HG02642 (cell line): ENCODE results near the gene C1S.
"Not testable (repeated sequence)": the region's sequence is repeated elsewhere in the genome, so short reads cannot be mapped to it uniquely, and the experiment has no call there.

Source experiments
- ATAC-seq: cut with Tn5 transposase; IDR thresholded peaks from one replicate; pipeline ENCODE4 v1.9.1; 2021; ENCODE audit warnings: mild to moderate bottlenecking; ENCODE audit not compliant: unreplicated experiment, poor library complexity

The C1S gene

DNA sequence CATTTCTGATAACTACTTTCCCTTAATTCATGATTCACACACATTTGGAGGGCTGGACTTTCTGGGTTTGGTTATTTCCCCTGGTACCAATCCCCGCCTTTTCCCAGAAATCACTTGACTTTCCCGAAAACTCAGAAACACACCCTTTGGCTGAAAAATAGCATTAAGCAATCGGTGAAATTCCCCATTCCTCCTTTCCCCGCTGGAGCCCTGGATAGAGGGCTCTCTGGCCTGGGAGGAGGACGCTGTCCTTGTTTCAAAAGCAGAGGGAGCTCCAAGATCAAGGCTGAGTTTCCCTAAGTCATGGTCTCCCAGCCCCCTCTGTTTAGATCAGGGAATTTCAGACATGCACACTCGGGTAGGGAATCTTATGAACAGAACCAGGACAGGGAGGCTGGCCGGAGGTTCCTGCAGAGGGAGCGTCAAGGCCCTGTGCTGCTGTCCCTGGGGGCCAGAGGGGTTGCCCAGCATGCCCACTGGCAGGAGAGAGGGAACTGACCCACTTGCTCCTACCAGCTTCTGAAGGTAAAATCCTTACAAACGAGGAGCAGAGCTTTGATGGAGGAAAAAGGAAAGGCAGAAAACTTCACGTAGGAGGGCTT lies at the start of gene C1S:
C1S (plus strand) TSS at position 366 of the 602 bp plus-strand sequence. CDS start 1,195 bp downstream, outside the sequence.
- no peak for ATAC-seq

DNA sequence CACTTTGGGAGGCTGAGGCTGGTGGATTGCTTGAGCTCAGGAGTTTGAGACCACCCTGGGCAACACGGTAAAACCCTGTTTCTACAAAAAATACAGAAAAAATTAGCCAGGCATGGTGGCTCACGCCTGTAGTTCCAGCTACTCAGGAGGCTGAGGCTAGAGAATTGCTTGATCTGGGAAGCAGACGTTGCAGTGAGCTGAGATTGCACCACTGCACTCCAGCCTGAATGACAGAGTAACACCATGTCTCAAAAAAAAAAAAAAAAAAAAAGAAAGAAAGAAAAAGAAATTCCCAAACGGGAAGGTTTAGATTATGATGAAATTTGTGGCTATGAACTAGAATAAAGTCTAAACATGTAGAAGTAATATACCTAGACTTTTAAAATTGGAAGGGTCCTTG lies 49.1 kb upstream of the C1S start:
- not testable (repeated sequence) for ATAC-seq

DNA sequence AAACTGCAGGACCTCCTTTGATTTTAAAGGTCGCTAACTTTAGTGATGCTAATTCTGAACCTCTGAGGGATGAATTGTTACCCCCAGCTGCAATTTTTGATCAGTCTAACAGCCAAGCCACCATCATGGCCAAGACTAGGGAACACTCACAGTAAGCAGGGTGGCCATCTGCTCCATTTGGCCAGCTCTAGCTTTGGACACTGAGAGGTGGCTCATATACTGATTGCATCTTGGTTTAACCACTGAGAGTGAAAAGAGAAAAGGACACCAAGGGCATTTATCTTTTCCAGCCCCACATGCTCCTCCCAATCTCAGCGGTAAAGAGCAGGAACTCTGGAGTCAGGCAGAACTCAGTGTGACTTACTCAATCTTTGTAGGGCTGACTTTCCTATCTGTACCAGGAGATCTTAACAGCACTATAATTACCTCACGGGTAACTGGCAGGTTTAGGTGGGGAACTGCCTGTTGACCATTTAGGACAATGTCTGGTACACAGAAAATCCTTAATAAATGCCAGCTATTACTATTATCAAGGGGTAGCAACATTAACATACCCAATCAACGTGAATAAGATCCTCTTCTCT lies 48.4 kb upstream of the C1S start:
- no peak for ATAC-seq

DNA sequence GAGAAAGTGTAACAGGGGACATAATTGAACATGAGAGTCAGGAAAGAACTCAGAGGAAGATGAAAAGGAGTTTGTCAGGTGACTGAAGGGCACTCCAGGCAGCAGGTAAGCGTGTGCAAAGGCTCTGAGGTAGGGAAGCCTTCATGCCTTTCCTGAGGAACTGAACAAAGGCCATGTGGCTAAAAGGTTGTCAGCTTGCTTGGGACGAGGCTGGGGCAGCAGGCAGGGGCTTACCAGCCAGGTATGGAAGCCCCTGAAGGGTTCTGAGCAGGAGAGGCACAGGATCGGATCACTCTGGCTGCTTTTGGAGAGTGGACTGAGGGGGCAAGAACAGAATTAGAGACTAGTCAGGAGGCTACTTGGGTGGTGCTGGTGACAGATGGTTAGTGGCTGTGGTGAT lies 47.4 kb upstream of the C1S start:
- no peak for ATAC-seq

DNA sequence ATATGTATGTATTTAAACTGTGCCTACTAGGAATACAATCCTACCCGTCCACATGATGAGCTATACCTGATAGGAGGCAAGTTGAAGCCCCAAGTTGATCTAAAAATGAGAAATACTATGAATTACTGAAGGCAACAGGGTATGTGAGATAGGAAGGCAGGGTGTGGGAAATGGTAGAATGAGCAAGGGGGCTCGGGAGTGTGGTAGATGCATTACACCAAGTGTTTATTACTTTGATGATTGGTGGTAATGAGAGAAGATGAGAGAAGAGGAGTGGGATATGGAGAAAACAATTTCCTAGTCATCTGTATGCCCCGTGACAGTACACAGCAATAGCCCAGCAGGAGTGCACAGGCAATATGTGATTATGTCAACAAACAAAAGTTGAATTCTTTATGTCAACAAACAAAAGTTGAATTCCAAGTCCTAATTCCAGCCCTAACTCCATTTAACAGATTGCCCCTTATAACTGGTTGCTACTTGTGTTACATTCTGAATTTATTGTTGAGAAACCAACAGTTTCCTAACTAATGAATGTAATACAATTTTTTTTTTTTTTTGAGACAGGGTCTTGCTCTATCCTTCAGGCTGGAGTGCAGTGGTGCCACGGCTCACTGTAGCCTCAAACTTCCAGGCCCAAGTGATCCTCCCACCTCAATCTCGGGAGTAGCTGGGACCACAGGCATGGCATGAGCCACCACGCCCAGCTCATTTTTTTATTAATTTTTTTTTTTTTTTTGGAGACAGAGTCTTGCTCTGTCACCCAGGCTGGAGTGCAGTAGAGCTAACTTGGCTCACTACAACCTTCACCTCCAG lies 44.8 kb upstream of the C1S start:
- no peak for ATAC-seq

DNA sequence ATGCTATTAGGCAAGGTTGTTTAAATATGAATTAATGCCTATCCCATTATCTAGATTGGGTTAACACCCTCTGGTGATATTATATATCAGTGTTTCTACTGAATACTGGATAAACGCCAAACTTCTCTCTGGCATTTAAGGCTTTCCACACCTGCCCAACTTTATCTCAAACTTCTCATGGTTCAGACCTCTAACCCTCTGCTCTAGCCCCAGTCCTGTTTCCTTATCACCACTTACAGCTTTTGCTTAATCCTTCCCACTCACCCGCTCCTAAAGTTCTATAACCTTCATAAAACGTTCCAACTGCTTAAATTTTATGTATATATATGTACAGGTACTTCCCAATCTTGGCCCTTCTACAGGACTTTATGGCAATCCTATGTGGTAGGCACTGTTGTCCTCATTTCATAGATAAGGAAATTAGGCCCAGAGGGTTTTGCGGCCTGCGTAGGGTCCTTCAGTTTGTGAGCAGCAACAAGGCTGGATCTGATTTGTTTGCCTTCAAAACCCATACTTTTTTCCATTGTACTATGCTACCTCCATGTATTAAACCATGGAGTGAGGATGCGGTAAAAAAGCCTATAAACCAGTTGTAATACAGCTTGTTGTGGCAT lies 43.5 kb upstream of the C1S start:
- ATAC-seq, result no peak

DNA sequence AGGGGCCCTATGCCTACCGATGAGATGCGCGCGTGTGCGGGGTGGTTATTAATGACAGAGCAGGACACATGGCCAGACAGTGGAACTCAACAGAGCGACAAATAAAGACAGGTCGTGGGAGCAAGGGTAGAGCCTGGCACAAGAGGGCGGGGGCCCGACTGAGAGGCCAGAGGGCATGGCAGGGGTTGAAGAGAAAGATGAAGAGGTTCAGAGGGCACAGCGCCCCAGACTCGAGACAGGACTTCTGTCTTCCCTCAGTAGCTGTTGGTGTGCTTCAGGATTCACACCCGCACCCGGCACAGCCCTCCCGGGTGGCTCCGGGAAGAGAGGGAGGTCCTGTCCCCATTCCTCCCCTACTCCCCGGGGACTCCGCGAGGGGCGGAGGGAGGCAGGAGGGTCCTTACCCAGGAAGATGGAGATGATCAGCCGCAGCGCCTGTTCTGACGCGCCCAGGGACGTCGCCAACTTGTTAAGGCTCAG lies 42.6 kb upstream of the C1S start:
- ATAC-seq, result peak; percentile 4

DNA sequence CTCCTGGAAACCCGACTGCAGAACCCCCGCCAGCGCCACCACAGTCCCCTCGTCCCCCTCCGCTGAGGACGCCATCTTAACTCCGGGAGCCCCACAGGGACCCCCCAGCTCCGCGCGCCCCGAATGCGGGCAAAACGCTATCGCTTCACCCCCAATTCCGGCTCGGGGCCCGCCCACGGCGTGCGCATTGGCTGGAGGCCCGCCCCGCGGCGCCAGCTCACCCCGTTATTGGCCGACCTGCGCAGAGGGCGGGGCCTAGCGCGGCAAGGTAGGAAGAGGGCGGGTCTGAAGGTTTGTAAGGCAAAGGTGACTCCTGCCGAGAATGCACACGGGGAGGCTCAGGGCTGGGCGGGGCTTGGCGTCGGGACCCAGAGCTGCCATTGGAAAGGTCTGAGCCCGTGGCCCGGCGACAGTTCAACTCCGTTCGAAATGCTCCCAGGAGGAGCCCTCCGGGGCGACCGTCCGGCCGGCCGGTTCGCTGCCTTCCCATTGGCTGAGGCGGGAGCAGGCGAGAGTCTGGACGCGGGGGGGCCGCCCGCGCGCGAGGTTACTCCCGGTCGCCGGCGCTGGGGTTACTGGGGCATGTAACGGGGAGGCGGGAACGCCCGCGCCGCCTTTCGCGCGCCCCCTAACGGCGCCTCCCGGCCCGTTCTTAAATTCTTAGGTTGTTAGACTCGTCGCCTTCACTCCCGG lies 42.0 kb upstream of the C1S start, which contains the start of gene LPCAT3:
LPCAT3 (minus strand) TSS at position 127 of the 693 bp plus-strand sequence; CDS start at position 75, 52 bp downstream.
- ATAC-seq, result peak; percentile 95

DNA sequence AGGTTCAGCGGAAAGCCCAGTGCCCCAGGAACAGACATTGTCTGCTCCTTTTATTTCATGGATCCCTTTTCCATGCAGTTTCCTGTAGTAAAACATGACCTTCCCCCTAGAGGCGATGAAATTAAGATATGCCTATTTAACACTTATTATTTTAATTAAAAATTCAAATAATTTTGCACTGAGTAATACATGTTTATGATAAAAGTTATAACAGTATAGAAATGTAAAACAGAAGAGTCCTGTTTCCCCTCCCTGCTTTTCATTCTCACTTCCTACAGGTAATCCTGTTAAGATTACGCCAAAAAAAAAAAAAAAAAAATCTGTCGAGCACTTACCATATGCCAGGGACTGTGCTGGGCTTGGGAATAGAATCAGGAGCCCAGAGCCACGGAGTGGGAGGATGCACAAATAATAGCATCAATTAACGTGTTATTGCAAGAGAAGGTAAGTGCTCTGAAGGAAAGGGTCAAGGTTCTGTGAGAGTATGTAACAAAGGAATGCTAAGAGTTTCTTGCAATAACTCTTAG lies 41.4 kb upstream of the C1S start:
- no peak for ATAC-seq

DNA sequence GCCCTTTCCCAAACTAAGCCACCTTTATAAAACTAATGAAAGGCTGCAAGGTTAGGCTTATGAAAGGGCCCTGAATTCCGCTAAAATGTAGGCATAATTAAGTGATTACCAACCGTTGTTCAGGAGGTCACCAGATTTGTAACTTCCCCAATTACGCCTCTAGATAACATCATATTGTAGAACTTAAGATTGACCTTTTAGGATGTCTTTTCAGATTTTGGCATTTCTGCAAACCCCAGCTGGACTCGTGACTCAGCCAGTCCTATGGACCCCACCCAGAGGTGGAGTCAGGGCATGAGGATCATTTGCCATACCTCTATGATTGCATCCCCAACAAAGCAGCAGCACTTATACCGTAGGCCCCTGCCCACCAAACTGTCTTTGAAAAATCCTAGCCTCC lies 38.6 kb upstream of the C1S start:
- ATAC-seq, result no peak

DNA sequence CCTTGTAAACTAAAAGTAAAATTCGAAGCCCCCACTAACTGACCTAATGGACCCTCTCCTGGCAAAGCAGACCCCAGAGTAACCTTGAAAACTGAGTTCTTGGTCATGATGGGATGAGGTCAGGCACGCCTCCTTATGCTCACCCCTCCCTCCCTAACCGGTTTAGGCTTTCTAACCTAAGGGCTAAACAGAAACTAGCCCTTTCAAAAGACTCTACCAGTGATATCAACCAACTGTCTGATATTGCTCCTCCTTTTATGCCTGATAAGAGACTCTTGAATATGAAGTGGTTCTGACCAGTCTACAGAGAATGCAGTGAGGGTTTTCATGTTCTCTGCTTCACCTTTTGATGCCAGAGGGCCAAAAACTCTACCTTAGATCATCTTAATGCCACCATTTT lies 37.4 kb upstream of the C1S start:
- ATAC-seq, result no peak

DNA sequence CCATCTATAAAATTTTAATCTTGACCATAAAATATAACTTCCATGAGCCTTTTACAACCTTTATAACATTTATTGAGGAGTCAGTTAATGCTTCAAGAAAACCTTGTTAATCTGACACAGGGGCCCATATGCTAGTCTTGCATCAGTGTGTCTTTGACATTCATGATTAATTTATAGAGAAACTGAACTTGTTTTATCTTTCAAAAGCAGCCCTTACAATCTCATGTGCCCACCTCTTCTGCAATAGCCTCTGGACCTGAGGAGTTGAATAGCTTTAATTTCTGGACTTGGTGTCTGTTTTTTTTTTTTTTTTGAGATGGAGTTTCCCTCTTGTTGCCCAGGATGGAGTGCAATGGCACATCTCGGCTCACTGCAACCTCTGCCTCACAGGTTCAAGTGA lies 33.7 kb upstream of the C1S start:
- no peak for ATAC-seq

DNA sequence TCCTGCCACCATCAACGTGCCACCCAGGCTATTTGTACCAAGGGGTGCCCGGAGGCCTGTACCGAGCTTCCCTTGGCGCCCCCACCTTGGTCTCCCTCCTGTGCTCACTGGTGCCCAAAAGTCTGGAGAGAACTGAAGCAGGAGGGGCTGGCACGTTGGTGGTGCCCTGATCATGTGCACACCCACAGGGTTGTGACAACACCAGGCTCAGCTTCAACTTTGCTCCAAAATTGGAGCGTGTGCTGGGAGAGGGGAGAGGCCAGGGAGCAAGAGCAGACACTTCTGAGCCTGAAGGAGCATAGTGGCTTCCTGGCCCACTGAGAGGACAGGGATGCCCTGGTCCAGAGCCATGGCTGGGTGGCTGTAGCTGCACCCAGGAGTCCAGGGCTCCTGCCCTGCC lies 29.2 kb upstream of the C1S start:
- no peak for ATAC-seq

DNA sequence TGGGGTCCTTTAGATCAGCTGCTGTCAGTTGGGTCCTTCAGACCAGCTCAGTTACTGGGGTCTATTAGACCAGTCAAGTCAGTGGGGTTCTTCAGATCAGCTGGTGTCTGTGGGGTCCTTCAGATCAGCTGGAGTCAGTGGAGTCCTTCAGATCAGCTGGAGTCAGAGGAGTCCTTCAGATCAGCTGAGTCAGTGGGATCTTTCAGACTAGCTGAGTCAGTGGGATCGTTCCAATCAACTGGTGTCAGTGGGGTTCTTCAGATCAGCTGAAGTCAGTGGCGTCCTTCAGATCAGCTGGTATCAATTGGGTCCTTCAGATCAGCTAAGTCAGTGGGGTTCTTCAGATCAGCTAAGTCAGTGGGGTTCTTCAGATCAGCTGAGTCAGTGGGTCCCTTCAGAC lies 27.5 kb upstream of the C1S start:
- no peak for ATAC-seq

DNA sequence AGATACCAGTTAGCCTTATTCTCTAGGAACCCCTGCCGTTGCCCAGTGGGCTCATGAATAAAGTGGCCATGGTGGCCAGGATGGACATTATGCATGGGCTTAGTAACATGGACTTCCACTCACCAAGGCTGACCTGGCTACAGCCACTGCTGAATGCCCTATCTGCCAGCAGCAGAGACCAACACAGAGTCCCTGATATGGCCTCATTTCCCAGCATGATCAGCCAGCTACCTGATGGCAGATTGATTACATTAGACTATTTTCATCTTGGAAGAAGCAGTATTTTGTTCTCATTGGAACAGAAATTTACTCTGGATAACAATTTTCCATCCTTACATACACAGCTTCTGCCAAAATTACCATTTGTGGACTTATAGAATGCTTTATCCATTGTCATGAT lies 26.1 kb upstream of the C1S start:
- ATAC-seq, result no peak

DNA sequence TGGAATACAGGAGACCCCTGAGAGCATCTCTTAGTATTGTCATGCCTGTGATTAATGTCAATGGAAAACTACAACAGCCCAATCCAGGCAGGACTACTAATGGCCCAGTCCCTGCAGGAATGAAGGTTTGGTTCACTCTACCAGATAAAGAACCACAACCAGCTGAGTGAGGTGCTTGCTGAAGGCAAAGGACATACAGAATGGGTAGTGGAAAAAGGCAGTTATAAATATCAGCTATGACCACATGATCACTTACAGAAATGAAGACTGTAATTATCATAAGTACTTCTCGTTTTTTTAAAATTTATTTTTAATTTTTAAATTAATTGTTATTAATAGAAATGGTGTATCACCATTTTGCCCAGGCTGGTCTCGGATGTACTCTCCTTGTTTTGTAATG lies 25.1 kb upstream of the C1S start:
- ATAC-seq, result no peak

DNA sequence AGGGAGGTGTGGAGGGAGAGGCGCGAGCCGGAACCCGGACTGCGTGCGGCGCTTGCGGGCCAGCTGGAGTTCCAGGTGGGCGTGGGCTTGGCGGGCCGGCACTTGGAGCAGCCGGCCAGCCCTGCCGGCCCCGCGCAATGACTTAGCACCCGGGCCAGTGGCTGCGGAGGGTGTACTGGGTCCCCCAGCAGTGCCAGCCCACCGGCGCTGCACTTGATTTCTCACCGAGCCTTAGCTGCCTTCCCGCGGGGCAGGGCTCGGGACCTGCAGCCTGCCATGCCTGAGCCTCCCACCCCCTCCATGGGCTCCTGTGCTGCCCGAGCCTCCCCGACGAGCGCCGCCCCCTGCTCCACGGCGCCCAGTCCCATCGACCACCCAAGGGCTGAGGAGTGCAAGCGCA lies 23.1 kb upstream of the C1S start:
- ATAC-seq, result not testable (repeated sequence)

DNA sequence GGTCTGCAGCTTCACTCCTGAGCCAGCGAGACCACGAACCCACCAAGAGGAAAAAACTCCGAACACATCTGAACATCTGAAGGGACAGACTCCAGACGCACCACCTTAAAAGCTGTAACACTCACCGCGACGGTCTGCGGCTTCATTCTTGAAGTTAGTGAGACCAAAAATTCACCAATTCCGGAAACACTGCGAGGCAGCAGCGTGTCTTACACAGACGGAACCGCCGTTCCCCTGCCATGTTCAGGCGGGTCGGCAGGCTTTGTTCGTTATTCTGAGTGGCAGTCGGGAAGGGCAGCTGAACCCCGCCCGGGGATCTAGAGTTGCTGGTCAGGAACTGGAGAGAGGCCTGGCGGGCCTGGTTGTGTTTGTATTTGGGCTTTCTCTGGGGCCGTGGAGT lies 21.9 kb upstream of the C1S start:
- no peak for ATAC-seq

DNA sequence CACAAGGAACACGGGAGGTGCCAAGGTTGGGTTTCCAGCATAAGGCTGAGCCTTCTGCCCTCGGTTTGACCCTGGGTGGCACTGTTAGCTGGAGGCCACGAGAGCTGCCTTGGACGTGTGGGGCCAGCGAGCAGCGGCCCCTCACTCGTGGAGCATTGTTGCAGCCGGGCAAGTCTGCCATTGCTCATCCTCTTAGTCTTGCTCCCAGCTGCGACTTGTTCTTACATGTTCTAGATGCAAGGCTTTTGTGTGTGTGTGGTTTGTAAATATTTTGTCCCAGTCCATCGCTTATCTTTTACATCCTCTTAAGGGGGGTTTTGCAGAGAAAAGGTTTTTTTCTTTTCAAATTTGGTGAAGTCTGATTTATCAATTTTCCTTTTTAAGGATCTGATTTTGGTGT lies 21.1 kb upstream of the C1S start:
- no peak for ATAC-seq

DNA sequence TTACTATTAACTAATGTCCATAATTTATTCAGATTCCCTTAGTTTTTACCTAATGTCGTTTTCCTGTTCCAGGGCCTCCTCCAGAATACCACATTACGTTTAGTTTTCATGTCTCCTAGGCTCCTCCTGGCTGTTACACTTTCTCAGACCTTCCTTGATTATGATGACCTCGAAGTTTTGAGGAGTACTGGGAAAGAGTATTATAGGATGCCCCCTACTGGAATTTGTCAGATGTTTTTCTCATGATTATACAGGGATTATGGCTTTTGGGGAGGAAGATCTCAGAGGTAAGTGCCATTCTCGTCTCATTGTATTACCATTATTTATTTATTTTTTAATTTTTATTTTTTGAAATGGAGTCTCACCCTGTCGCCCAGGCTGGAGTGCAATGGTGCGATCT lies 17.7 kb upstream of the C1S start:
- no peak for ATAC-seq
